Measurements from ENCODE around the gene ASB13. TPM values are rescaled to one million over a fixed set of nuclear protein-coding genes. Genes with fewer than 3 reads are reported as not detected.

The ASB13 gene
- total and polyA plus RNA-seq, 2 of the 13 experiments (the other 11 are each of a cell fraction or from before 2014, with no cell fraction given): 9.3 to 15.4 TPM

DNA sequence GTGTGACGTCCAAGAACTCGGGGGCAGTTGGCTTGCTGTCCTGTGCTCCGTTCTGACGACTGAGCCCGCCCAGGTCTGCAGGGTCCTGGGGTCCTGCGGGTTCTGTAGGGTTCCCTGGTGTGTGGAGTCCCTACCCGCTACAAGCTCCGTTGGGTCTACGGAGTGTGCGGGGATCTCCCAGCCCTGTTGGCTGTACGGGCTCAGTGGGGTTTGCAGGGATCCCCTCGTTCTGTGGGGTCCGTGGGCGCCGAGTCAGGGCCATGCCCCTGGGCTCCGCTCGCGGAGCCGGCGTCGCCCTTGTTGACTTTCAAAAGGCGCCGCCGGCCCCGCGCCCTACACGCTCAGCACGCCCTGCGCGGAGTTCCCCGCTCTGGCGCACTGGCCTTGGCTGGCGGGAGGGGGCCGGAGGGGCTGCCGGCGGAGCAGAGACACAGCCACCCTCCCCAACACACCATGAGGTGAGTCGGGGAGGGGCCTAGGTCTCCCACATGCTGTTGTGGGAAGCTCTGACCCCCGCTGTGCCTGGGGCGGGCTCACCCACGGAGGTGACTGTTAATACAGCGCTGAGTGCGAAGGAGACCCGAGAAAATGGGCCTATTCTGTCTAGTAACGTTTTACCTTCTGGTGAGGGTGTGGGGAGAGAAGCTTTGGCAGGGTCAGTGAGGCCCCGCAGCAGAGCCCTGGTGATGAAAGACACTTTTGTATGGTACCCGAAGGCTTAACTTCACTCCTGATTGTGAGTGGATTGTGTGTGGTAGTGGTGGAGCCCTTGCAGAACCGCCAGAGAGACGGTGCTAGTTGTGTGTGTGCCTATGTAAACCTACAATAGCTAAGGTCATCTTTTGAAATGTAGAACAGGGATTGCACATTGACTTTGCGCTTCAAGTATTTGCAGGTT lies 26.3 kb upstream of the ASB13 start (continued):
- TF ChIP-seq, protein P1, sequence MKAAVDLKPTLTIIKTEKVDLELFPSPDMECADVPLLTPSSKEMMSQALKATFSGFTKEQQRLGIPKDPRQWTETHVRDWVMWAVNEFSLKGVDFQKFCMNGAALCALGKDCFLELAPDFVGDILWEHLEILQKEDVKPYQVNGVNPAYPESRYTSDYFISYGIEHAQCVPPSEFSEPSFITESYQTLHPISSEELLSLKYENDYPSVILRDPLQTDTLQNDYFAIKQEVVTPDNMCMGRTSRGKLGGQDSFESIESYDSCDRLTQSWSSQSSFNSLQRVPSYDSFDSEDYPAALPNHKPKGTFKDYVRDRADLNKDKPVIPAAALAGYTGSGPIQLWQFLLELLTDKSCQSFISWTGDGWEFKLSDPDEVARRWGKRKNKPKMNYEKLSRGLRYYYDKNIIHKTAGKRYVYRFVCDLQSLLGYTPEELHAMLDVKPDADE (CRISPR knock-in tag; IDR thresholded peaks at IDR 0.05): no peak
- TF ChIP-seq ZMYM2 (CRISPR knock-in tag; IDR thresholded peaks at IDR 0.05) (0 out of 2 replicates have a peak, but pooled peaks have one; percentile 14), KDM4B (CRISPR knock-in tag; IDR thresholded peaks at IDR 0.05) (no peak), ZNF230 (CRISPR knock-in tag; IDR thresholded peaks at IDR 0.05) (peak; percentile 81; the same call in 1 of the 2 replicates), ZNF335 (CRISPR knock-in tag; IDR thresholded peaks at IDR 0.05) (peak; percentile 56; the same call in 1 of the 2 replicates), ZNF615 (CRISPR knock-in tag; IDR thresholded peaks at IDR 0.05; ENCODE audit: borderline replicate concordance) (no peak), ZNF572 (CRISPR knock-in tag; IDR thresholded peaks at IDR 0.05) (no peak; the same call in 1 of the 2 replicates), SMARCC2 (IDR thresholded peaks at IDR 0.05) (no peak), ZNF558 (CRISPR knock-in tag; IDR thresholded peaks at IDR 0.05; ENCODE audit: borderline replicate concordance) (peak; percentile 92; the same call in 1 of the 2 replicates), ZNF577 (CRISPR knock-in tag; IDR thresholded peaks at IDR 0.05; ENCODE audit: borderline replicate concordance, low read depth) (no peak), PRMT3 (CRISPR knock-in tag; IDR thresholded peaks at IDR 0.05; ENCODE audit: borderline replicate concordance, low read depth) (0 out of 2 replicates have a peak, but pooled peaks have one; percentile 39), EP300 (IDR thresholded peaks at IDR 0.05; ENCODE audit: low read depth in 2 of 2, low read length in 2 of 2) (peak; percentile 11 to 26; a peak in 1 of 4 replicates), EP300 (CRISPR knock-in tag; IDR thresholded peaks at IDR 0.05; ENCODE audit: borderline replicate concordance) (peak; percentile 48; the same call in 1 of the 2 replicates), HNRNPK (IDR thresholded peaks at IDR 0.05; ENCODE audit: low read depth, low read length, poor library complexity, severe bottlenecking) (no peak), NFRKB (IDR thresholded peaks at IDR 0.05) (no peak)
- TF ChIP-seq, protein P2, sequence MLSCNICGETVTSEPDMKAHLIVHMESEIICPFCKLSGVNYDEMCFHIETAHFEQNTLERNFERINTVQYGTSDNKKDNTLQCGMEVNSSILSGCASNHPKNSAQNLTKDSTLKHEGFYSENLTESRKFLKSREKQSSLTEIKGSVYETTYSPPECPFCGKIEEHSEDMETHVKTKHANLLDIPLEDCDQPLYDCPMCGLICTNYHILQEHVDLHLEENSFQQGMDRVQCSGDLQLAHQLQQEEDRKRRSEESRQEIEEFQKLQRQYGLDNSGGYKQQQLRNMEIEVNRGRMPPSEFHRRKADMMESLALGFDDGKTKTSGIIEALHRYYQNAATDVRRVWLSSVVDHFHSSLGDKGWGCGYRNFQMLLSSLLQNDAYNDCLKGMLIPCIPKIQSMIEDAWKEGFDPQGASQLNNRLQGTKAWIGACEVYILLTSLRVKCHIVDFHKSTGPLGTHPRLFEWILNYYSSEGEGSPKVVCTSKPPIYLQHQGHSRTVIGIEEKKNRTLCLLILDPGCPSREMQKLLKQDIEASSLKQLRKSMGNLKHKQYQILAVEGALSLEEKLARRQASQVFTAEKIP (CRISPR knock-in tag; IDR thresholded peaks at IDR 0.05; ENCODE audit: borderline replicate concordance): no peak
- TF ChIP-seq, protein P3, sequence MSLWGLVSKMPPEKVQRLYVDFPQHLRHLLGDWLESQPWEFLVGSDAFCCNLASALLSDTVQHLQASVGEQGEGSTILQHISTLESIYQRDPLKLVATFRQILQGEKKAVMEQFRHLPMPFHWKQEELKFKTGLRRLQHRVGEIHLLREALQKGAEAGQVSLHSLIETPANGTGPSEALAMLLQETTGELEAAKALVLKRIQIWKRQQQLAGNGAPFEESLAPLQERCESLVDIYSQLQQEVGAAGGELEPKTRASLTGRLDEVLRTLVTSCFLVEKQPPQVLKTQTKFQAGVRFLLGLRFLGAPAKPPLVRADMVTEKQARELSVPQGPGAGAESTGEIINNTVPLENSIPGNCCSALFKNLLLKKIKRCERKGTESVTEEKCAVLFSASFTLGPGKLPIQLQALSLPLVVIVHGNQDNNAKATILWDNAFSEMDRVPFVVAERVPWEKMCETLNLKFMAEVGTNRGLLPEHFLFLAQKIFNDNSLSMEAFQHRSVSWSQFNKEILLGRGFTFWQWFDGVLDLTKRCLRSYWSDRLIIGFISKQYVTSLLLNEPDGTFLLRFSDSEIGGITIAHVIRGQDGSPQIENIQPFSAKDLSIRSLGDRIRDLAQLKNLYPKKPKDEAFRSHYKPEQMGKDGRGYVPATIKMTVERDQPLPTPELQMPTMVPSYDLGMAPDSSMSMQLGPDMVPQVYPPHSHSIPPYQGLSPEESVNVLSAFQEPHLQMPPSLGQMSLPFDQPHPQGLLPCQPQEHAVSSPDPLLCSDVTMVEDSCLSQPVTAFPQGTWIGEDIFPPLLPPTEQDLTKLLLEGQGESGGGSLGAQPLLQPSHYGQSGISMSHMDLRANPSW (CRISPR knock-in tag; IDR thresholded peaks at IDR 0.05; ENCODE audit: borderline replicate concordance): no peak
- TF ChIP-seq, protein P4, sequence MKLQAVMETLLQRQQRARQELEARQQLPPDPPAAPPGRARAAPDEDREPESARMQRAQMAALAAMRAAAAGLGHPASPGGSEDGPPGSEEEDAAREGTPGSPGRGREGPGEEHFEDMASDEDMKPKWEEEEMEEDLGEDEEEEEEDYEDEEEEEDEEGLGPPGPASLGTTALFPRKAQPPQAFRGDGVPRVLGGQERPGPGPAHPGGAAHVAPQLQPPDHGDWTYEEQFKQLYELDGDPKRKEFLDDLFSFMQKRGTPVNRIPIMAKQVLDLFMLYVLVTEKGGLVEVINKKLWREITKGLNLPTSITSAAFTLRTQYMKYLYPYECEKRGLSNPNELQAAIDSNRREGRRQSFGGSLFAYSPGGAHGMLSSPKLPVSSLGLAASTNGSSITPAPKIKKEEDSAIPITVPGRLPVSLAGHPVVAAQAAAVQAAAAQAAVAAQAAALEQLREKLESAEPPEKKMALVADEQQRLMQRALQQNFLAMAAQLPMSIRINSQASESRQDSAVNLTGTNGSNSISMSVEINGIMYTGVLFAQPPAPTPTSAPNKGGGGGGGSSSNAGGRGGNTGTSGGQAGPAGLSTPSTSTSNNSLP (IDR thresholded peaks at IDR 0.05; ENCODE audit: low read depth, low read length): no peak
